Lower lobe of right lung (tissue), 2 donors: ENCODE measurements around the gene TBX18. TPM values are rescaled to one million over a fixed set of nuclear protein-coding genes. Genes with fewer than 3 reads are reported as not detected.

Source experiments
- ATAC-seq, 2 donors: fragments of 200-7000 bp; cut with Tn5 transposase; one replicate each; pipeline ENCODE4 v1.9.1; 2020 to 2022; ENCODE audit warnings: mild to moderate bottlenecking in 2 of 2, moderate library complexity in 2 of 2
- DNase-seq: peaks from one replicate; pipeline ENCODE4 v3.0.0-alpha.2; 2020
- H3K27ac ChIP-seq: fragments of 200-600 bp; one replicate; pipeline ENCODE4 v1.8.0; 2022
- H3K27me3 ChIP-seq: fragments of 200-600 bp; one replicate; pipeline ENCODE4 v1.8.0; 2022; ENCODE audit warnings: low read depth
- H3K36me3 ChIP-seq: fragments of 200-600 bp; one replicate; pipeline ENCODE4 v1.8.0; 2022; ENCODE audit warnings: mild to moderate bottlenecking
- H3K4me1 ChIP-seq: fragments of 200-600 bp; one replicate; pipeline ENCODE4 v1.8.0; 2022
- H3K4me3 ChIP-seq: fragments of 200-600 bp; one replicate; pipeline ENCODE4 v1.8.0; 2022; ENCODE audit warnings: mild to moderate bottlenecking
- H3K9me3 ChIP-seq: fragments of 200-600 bp; one replicate; pipeline ENCODE4 v1.8.0; 2022
- intact Hi-C: fragments of 100-400 bp; cut with DNase I; formaldehyde crosslinking; loops from one replicate; pipeline ENCODE4 v1.11.0; 2022
- total RNA-seq: library from RNA; stranded (reverse); fragmentation: NEBNext Ultra II Directional; extraction: Animal tissue kit (Norgen Biotek cat#: 25700); gene quantifications from one replicate; pipeline ENCODE4 v1.2.1, GENCODE V29; 2021
- TF ChIP-seq, protein P1 (sequence below): fragments of 200-600 bp; IDR thresholded peaks from one replicate; pipeline ENCODE4 v1.8.0; 2022; ENCODE audit warnings: antibody characterized with exemption, mild to moderate bottlenecking
- donor health status: DM: no; HTN: yes; CAD: no; lungs with severe emphysema.

TBX18 gene
- total RNA-seq, 1 donor from 2014 or later = 1.5 TPM

DNA sequence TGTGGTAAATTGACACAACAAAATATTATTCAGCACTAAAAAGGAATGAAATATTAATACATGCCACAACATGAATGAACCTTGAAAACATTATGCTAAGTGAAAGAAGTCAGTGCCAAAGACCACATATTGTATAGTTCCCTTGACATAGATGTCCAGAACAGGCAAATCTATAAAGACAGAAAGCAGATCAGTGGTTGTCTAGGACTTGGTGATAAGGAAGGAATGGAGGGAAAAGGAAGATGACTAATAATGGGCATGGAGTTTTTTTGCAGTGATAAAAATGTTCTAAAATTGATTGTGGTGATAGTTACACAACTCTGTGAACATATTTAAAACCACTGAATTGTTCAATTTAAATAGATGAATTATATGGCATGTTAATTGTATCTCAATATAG is 32.5 kb downstream of the TBX18 start:
- intact Hi-C loops = no loop called here
- H3K27ac ChIP-seq = no peak overlapping the region
- no peaks in the 10 kb centered on the region for H3K27me3 ChIP-seq
- no peaks in the 10 kb centered on the region for H3K36me3 ChIP-seq
- H3K4me1 ChIP-seq = no peaks in the 10 kb centered on the region
- TF ChIP-seq, protein P1, sequence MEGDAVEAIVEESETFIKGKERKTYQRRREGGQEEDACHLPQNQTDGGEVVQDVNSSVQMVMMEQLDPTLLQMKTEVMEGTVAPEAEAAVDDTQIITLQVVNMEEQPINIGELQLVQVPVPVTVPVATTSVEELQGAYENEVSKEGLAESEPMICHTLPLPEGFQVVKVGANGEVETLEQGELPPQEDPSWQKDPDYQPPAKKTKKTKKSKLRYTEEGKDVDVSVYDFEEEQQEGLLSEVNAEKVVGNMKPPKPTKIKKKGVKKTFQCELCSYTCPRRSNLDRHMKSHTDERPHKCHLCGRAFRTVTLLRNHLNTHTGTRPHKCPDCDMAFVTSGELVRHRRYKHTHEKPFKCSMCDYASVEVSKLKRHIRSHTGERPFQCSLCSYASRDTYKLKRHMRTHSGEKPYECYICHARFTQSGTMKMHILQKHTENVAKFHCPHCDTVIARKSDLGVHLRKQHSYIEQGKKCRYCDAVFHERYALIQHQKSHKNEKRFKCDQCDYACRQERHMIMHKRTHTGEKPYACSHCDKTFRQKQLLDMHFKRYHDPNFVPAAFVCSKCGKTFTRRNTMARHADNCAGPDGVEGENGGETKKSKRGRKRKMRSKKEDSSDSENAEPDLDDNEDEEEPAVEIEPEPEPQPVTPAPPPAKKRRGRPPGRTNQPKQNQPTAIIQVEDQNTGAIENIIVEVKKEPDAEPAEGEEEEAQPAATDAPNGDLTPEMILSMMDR = no peak
- DNase-seq (no peak), ATAC-seq (no peak)
- no peak overlapping the region for H3K4me3 ChIP-seq
- no peaks in the 10 kb centered on the region for H3K9me3 ChIP-seq

DNA sequence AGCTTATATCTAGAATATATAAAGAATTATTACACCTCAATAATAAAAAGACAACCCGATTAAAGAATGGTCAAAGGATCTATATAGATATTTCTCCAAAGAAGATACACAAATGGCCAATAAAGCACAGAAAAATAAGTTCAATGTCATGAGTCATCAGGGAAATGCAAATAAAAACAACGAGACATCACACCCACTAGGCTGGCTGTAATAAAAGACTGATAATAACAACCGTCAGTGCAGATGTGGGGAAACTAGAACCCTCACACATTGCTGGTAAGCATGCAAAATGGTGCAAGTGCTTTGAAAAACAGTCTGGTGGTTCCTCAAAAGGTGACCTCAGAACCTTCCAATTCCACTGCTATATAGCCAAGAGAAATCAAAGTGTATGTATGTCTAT is 33.0 kb downstream of the TBX18 start:
- no peak for DNase-seq
- Histone ChIP-seq H3K4me3 (no peak overlapping the region), H3K27me3 (no peaks in the 10 kb centered on the region), H3K36me3 (no peaks in the 10 kb centered on the region), H3K27ac (no peak overlapping the region), H3K4me1 (no peaks in the 10 kb centered on the region), H3K9me3 (no peaks in the 10 kb centered on the region)
- no peak for ATAC-seq
- TF ChIP-seq, protein P1 = no peak
- intact Hi-C loops = no loop called here

DNA sequence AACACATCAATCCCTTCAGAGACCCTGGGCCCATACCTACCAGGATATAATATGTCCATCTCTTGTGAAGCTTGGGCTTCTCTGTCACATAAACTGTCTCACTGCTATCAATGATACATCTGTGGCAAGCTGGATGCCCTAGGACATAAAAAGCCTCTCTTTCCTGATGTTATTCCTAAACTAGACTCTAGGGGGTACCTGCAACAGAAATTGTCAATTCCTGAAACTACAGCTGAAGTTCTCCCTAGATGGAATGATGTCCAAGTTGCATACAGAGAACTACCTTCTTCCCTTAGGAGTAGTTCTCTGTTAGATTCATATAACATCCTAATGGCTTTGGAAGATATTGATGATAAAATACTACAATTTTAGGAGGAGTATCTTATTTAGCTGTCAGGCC is 35.8 kb downstream of the TBX18 start:
- Histone ChIP-seq H3K4me1 (no peaks in the 10 kb centered on the region), H3K4me3 (no peak overlapping the region), H3K9me3 (no peaks in the 10 kb centered on the region), H3K36me3 (no peaks in the 10 kb centered on the region), H3K27me3 (no peaks in the 10 kb centered on the region), H3K27ac (no peak overlapping the region)
- intact Hi-C loops = no loop called here
- TF ChIP-seq, protein P1 = no peak
- DNase-seq = no peak
- no peak for ATAC-seq

DNA sequence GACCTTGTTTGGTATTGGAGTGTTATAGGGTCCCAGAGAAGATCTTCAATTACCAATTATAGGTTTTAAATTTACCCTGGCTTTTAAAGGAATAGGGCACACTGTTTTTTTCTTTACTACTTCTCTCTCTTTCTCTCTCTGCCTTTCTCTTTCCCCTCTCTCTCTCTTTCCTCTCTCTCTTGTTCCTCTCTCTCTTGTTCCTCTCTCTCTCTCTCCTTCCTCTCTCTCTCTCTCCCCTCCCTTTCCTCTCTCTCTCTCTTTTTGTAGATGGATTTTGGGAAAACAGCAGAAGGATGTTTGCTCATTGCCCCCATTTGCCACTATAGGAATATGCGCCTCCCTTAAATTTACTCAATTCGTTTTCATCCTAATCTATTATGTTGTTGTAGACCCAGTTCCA is 45.2 kb downstream of the TBX18 start:
- H3K36me3 ChIP-seq = no peaks in the 10 kb centered on the region
- no peak overlapping the region for H3K4me3 ChIP-seq
- H3K27ac ChIP-seq = no peak overlapping the region
- TF ChIP-seq, protein P1 = no peak
- H3K9me3 ChIP-seq = no peaks in the 10 kb centered on the region
- no peak for ATAC-seq
- intact Hi-C loops = no loop called here
- DNase-seq = no peak
- H3K27me3 ChIP-seq = no peaks in the 10 kb centered on the region
- H3K4me1 ChIP-seq = no peaks in the 10 kb centered on the region

DNA sequence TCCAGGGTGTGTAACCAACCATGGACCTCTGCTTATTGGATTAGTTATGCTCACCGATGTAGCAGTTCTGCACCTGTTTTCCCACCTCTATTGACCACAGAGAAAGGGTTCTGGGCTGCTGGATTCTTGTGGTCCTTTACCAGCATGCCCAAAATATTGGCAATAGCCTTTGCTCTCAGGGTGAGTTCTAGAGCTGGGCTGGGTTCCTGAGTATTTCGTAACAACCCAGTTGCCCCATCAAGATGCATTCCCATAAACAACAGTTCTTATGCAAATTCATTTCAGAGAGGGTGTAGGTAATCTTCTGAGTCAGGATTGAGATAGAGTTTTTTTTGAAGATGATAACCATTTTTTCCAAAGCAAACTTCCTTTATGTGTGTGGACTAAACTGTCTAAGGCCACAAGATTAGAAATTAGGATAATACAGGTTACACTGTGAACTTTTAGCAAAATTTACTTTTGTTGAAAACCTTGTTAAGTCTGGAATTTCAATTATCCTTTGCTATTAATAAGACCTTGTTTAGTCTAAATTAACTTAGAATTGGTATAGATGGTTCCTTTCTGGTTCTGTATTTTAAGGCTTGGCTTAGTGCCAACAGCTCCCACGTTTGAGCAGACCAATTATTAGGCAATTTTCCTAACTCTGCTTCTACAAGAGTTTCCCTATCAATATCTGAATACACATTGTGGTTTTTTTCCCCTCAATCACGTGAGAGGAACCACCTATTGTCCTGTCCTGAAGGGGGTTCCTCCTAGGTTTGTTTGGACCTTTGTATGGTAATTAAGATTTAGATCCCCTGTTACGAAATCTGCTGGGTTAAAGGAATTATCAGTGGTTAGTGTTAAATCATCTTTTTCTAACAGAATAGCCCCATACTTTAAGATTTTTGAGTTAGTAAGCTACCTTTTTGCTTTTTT is 46.1 kb downstream of the TBX18 start:
- intact Hi-C loops = no loop called here
- Histone ChIP-seq H3K27ac (no peak overlapping the region), H3K27me3 (no peaks in the 10 kb centered on the region), H3K9me3 (no peaks in the 10 kb centered on the region), H3K36me3 (no peaks in the 10 kb centered on the region), H3K4me3 (no peak overlapping the region), H3K4me1 (no peaks in the 10 kb centered on the region)
- no peak for DNase-seq
- ATAC-seq = no peak
- TF ChIP-seq, protein P1 = no peak
